ENCODE data around the gene VDAC2. TPM values are rescaled to one million over a fixed set of nuclear protein-coding genes. Genes with fewer than 3 reads are reported as not detected.

VDAC2 gene
- total RNA-seq, 1 donor from 2014 or later: 178 TPM

GRCh38 chr10:75244487-75245353 lies 34.1 kb downstream of the VDAC2 start:
- DNase-seq (ENCODE audit: low spot score): no peak
- H3K4me3 Mint-ChIP-seq (ENCODE audit: unreplicated experiment): no peak overlapping the region
- no peak overlapping the region for H3K27ac Mint-ChIP-seq (ENCODE audit: unreplicated experiment)

GRCh38 chr10:75245354-75246250 lies 35.0 kb downstream of the VDAC2 start:
- no peaks in the 10 kb centered on the region for H3K36me3 Mint-ChIP-seq (ENCODE audit: low read depth, unreplicated experiment)
- DNase-seq (ENCODE audit: low spot score): no peak
- H3K4me3 Mint-ChIP-seq (ENCODE audit: unreplicated experiment): no peak overlapping the region
- TF ChIP-seq CTCF (IDR thresholded peaks at IDR 0.05; ENCODE audit: unreplicated experiment): no peak
- no peaks in the 10 kb centered on the region for H3K4me1 Mint-ChIP-seq (ENCODE audit: unreplicated experiment)
- H3K27me3 Mint-ChIP-seq (ENCODE audit: unreplicated experiment): peaks cover 6% of the 10 kb centered on the region
- H3K27ac Mint-ChIP-seq (ENCODE audit: unreplicated experiment): no peak overlapping the region
- no peaks in the 10 kb centered on the region for H3K9me3 Mint-ChIP-seq (ENCODE audit: unreplicated experiment)

More at GRCh38 chr10:75244487-75245353, 34.1 kb downstream of the VDAC2 start:
- no peaks in the 10 kb centered on the region for H3K36me3 Mint-ChIP-seq (ENCODE audit: low read depth, unreplicated experiment)
- no peaks in the 10 kb centered on the region for H3K4me1 Mint-ChIP-seq (ENCODE audit: unreplicated experiment)
- peaks cover 9% of the 10 kb centered on the region for H3K27me3 Mint-ChIP-seq (ENCODE audit: unreplicated experiment)
- no peaks in the 10 kb centered on the region for H3K9me3 Mint-ChIP-seq (ENCODE audit: unreplicated experiment)
- TF ChIP-seq CTCF (IDR thresholded peaks at IDR 0.05; ENCODE audit: unreplicated experiment): no peak

GRCh38 chr10:75246506-75246905 lies 35.9 kb downstream of the VDAC2 start:
- Mint-ChIP-seq H3K4me1 (ENCODE audit: unreplicated experiment) (no peaks in the 10 kb centered on the region), H3K27me3 (ENCODE audit: unreplicated experiment) (peaks cover 4% of the 10 kb centered on the region), H3K9me3 (ENCODE audit: unreplicated experiment) (no peaks in the 10 kb centered on the region), H3K36me3 (ENCODE audit: low read depth, unreplicated experiment) (no peaks in the 10 kb centered on the region), H3K4me3 (ENCODE audit: unreplicated experiment) (no peak overlapping the region), H3K27ac (ENCODE audit: unreplicated experiment) (no peak overlapping the region)
- TF ChIP-seq CTCF (IDR thresholded peaks at IDR 0.05; ENCODE audit: unreplicated experiment): no peak
- DNase-seq (ENCODE audit: low spot score): no peak

GRCh38 chr10:75247797-75248196 lies 37.2 kb downstream of the VDAC2 start:
- no peak overlapping the region for H3K4me3 Mint-ChIP-seq (ENCODE audit: unreplicated experiment)
- H3K4me1 Mint-ChIP-seq (ENCODE audit: unreplicated experiment): no peaks in the 10 kb centered on the region
- H3K9me3 Mint-ChIP-seq (ENCODE audit: unreplicated experiment): no peaks in the 10 kb centered on the region
- peaks cover 4% of the 10 kb centered on the region for H3K27me3 Mint-ChIP-seq (ENCODE audit: unreplicated experiment)
- no peak overlapping the region for H3K27ac Mint-ChIP-seq (ENCODE audit: unreplicated experiment)
- peaks cover 5% of the 10 kb centered on the region for H3K36me3 Mint-ChIP-seq (ENCODE audit: low read depth, unreplicated experiment)
- no peak for DNase-seq (ENCODE audit: low spot score)
- TF ChIP-seq CTCF (IDR thresholded peaks at IDR 0.05; ENCODE audit: unreplicated experiment): no peak

Measured in endothelial cell (in vitro differentiated cells).